ENCODE measurements around the gene RHBDL3. TPM values are rescaled to one million over a fixed set of nuclear protein-coding genes. Genes with fewer than 3 reads are reported as not detected.
"Not testable (repeated sequence)": the region's sequence is repeated elsewhere in the genome, so short reads cannot be mapped to it uniquely, and the experiment has no call there.

RHBDL3 gene
- total RNA-seq, 1 experiment from 2014 or later: not detected

GRCh38 chr17:32323811-32324491 lies 58.3 kb downstream of the RHBDL3 start:
- no peak for DNase-seq (ENCODE audit: low spot score)

GRCh38 chr17:32327911-32328310 lies 62.3 kb downstream of the RHBDL3 start:
- no peak for DNase-seq (ENCODE audit: low spot score)

- DNase-seq (ENCODE audit: low spot score): no peak
Observed at GRCh38 chr17:32330147-32330546, 64.5 kb downstream of the RHBDL3 start.

GRCh38 chr17:32331243-32332040 lies 65.8 kb downstream of the RHBDL3 start:
- DNase-seq (ENCODE audit: low spot score): no peak

GRCh38 chr17:32333187-32333586 lies 67.6 kb downstream of the RHBDL3 start:
- DNase-seq (ENCODE audit: low spot score): no peak

- no peak for DNase-seq (ENCODE audit: low spot score)
Observed at GRCh38 chr17:32335046-32335445, 69.4 kb downstream of the RHBDL3 start.

GRCh38 chr17:32335687-32336086 lies 70.1 kb downstream of the RHBDL3 start:
- DNase-seq (ENCODE audit: low spot score): no peak

GRCh38 chr17:32341141-32341856 lies 75.7 kb downstream of the RHBDL3 start:
- DNase-seq (ENCODE audit: low spot score): peak; percentile 67

- peak; percentile 88 for DNase-seq (ENCODE audit: low spot score)
Observed at GRCh38 chr17:32341857-32342602, 76.4 kb downstream of the RHBDL3 start, which contains the start of gene C17orf75. C17orf75 (minus strand) TSS chr17:32342173; CDS start chr17:32342139, 34 bp downstream.

- no peak for DNase-seq (ENCODE audit: low spot score)
Observed at GRCh38 chr17:32342603-32343325, 77.1 kb downstream of the RHBDL3 start.

GRCh38 chr17:32345951-32346600 lies 80.4 kb downstream of the RHBDL3 start:
- DNase-seq (ENCODE audit: low spot score): no peak

GRCh38 chr17:32348483-32348800 lies 82.8 kb downstream of the RHBDL3 start:
- DNase-seq (ENCODE audit: low spot score): no peak

- no peak for DNase-seq (ENCODE audit: low spot score)
Observed at GRCh38 chr17:32349503-32349853, 83.8 kb downstream of the RHBDL3 start.

GRCh38 chr17:32349854-32350665 lies 84.4 kb downstream of the RHBDL3 start, which contains the start of gene ZNF207:
ZNF207 (plus strand) TSS chr17:32350157; CDS start chr17:32350286, 129 bp downstream.
- DNase-seq (ENCODE audit: low spot score): peak; percentile 99

GRCh38 chr17:32350666-32351418 lies 85.2 kb downstream of the RHBDL3 start:
- DNase-seq (ENCODE audit: low spot score): peak; percentile 80

GRCh38 chr17:32352734-32353133 lies 87.1 kb downstream of the RHBDL3 start:
- DNase-seq (ENCODE audit: low spot score): not testable (repeated sequence)

- no peak for DNase-seq (ENCODE audit: low spot score)
Observed at GRCh38 chr17:32355649-32356377, 90.2 kb downstream of the RHBDL3 start.

GRCh38 chr17:32356378-32356743 lies 90.7 kb downstream of the RHBDL3 start:
- DNase-seq (ENCODE audit: low spot score): no peak

Data from HT-29 (cell line).